Measurements from ENCODE around the gene RSPH3.

GRCh38 chr6:159008656-159009288 lies 8.8 kb upstream of the RSPH3 start:
- TF ChIP-seq CTCF (conservative IDR thresholded peaks at IDR 0.05) (peak; percentile 32), ZFX (IDR thresholded peaks at IDR 0.05) (no peak)

Data from C4-2B (cell line).